ENCODE data around the gene SCN5A. TPM values are rescaled to one million over a fixed set of nuclear protein-coding genes. Genes with fewer than 3 reads are reported as not detected.

Gene SCN5A
- total and polyA plus RNA-seq, 2 experiments from 2014 or later = 0.97 to 1.3 TPM

- DNase-seq (ENCODE audit: low spot score) = no peak
- Histone ChIP-seq H3K36me3 (replicated peaks; ENCODE audit: insufficient read depth, low read depth) (no peaks in the 10 kb centered on the region), H3K27me3 (no peaks in the 10 kb centered on the region), H3K4me1 (ENCODE audit: insufficient read depth) (no peaks in the 10 kb centered on the region), H3K9me3 (ENCODE audit: low read depth) (no peaks in the 10 kb centered on the region), H3K9me2 (replicated peaks; ENCODE audit: insufficient read depth) (no peaks in the 10 kb centered on the region), H3K4me3 (no peak overlapping the region), H3K4me2 (no peak overlapping the region), H4K20me1 (ENCODE audit: insufficient read depth, poor library complexity, severe bottlenecking) (no peaks in the 10 kb centered on the region), H3K79me2 (no peaks in the 10 kb centered on the region), H2AFZ (no peak overlapping the region), H3K27ac (no peak overlapping the region)
- 90% methylated on average over 1 of the region's 1 CpG for WGBS (ENCODE audit: low lambda C conversion rate, missing lambda C conversion rate)
- no peak for TF ChIP-seq CTCF (IDR thresholded peaks at IDR 0.05; ENCODE audit: poor library complexity)
- no peak for TF ChIP-seq EZH2phosphoT487 (IDR thresholded peaks at IDR 0.05; ENCODE audit: low read depth, severe bottlenecking, unreplicated experiment)
These were observed 103.9 kb downstream of the SCN5A start for GRCh38 chr3:38545550-38545949.

- no peak overlapping the region for H2AFZ ChIP-seq
- 95% methylated on average over 3 of the region's 3 CpGs for WGBS (ENCODE audit: low lambda C conversion rate, missing lambda C conversion rate)
- no peaks in the 10 kb centered on the region for H3K4me1 ChIP-seq (ENCODE audit: insufficient read depth)
- H3K4me2 ChIP-seq = no peak overlapping the region
- no peak for TF ChIP-seq CTCF (IDR thresholded peaks at IDR 0.05; ENCODE audit: poor library complexity)
- TF ChIP-seq EZH2phosphoT487 (IDR thresholded peaks at IDR 0.05; ENCODE audit: low read depth, severe bottlenecking, unreplicated experiment) = no peak
- no peak for TF ChIP-seq EZH2 (IDR thresholded peaks at IDR 0.05; ENCODE audit: borderline replicate concordance)
- H3K27ac ChIP-seq = no peak overlapping the region
- no peaks in the 10 kb centered on the region for H3K79me2 ChIP-seq
- no peaks in the 10 kb centered on the region for H3K36me3 ChIP-seq (replicated peaks; ENCODE audit: insufficient read depth, low read depth)
- H3K4me3 ChIP-seq = no peak overlapping the region
- H4K20me1 ChIP-seq (ENCODE audit: insufficient read depth, poor library complexity, severe bottlenecking) = no peaks in the 10 kb centered on the region
- no peaks in the 10 kb centered on the region for H3K9me2 ChIP-seq (replicated peaks; ENCODE audit: insufficient read depth)
- DNase-seq (ENCODE audit: low spot score) = no peak
- H3K9me3 ChIP-seq (ENCODE audit: low read depth) = no peaks in the 10 kb centered on the region
- H3K27me3 ChIP-seq = no peaks in the 10 kb centered on the region
These were observed 104.6 kb downstream of the SCN5A start for GRCh38 chr3:38544926-38545325.

- H3K27me3 ChIP-seq = no peaks in the 10 kb centered on the region
- no peaks in the 10 kb centered on the region for H3K4me1 ChIP-seq (ENCODE audit: insufficient read depth)
- no peak for DNase-seq (ENCODE audit: low spot score)
- no peak for TF ChIP-seq EZH2 (IDR thresholded peaks at IDR 0.05; ENCODE audit: borderline replicate concordance)
- TF ChIP-seq CTCF (IDR thresholded peaks at IDR 0.05; ENCODE audit: poor library complexity) = no peak
- no peak for TF ChIP-seq EZH2phosphoT487 (IDR thresholded peaks at IDR 0.05; ENCODE audit: low read depth, severe bottlenecking, unreplicated experiment)
- no peaks in the 10 kb centered on the region for H3K36me3 ChIP-seq (replicated peaks; ENCODE audit: insufficient read depth, low read depth)
- WGBS (ENCODE audit: low lambda C conversion rate, missing lambda C conversion rate) = 78% methylated on average over 7 of the region's 7 CpGs
- no peaks in the 10 kb centered on the region for H3K9me3 ChIP-seq (ENCODE audit: low read depth)
- H2AFZ ChIP-seq = no peak overlapping the region
- no peaks in the 10 kb centered on the region for H4K20me1 ChIP-seq (ENCODE audit: insufficient read depth, poor library complexity, severe bottlenecking)
- H3K27ac ChIP-seq = no peak overlapping the region
- H3K79me2 ChIP-seq = no peaks in the 10 kb centered on the region
- no peak overlapping the region for H3K4me3 ChIP-seq
- no peak overlapping the region for H3K4me2 ChIP-seq
- H3K9me2 ChIP-seq (replicated peaks; ENCODE audit: insufficient read depth) = no peaks in the 10 kb centered on the region
These were observed 105.9 kb downstream of the SCN5A start for GRCh38 chr3:38543586-38543985.

Data from hepatocyte (in vitro differentiated cells).